GM21515 (cell line): Measurements from ENCODE around the gene RASAL2.
"Not testable (repeated sequence)": the region's sequence is repeated elsewhere in the genome, so short reads cannot be mapped to it uniquely, and the experiment has no call there.

Experiments used
- ATAC-seq: cut with Tn5 transposase; IDR thresholded peaks from one replicate; pipeline ENCODE4 v1.9.1; 2021; ENCODE audit not compliant: unreplicated experiment

The RASAL2 gene

DNA sequence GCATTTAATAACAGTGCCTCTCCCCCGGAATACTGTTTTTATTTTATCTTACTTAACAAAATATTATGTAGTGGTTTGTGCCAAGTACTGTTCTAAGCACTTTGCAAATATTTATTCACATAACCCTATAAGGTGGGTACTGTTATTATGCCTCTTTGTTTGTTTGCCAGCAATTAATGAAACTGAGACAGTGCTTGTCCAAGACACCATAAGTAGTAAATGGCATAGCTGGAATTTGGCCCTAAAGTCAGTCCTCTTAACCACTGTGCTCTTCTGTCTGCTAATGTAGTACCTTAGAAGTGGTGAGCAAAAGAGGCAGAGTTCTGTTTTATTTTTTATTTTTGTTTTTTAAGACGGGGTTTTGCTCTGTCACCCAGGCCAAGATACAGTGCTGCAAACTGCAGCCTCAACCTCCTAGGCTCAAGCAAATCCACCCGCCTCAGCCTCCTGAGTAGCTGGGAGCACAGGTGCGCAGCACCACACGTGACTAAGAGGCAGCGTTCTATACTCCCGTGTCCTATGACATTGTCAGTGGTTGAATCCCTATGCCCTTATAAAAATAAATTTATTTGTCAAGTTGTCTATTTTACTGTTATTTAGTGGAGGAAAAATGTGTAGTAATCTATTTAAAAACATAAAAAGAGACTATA lies 237.1 kb downstream of the RASAL2 start:
- ATAC-seq, result no peak

DNA sequence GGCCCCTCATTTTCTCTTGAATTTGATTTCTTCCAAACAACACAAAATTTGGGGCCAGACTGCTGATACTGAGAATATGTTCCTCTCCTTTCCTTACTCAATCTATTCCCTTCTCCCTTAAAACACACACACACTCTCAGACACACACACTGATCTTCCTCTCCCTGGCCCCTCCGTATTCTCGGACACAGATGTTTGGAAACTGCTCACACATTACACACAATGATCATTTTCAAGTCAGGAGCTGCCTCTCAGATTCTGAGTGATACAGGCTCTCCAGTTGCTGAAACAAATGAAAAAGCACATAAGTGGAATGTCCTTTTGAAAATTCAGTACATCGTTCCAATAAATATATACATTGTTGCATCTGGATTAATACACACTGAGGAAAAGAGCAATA lies 241.5 kb downstream of the RASAL2 start:
- ATAC-seq, result no peak

DNA sequence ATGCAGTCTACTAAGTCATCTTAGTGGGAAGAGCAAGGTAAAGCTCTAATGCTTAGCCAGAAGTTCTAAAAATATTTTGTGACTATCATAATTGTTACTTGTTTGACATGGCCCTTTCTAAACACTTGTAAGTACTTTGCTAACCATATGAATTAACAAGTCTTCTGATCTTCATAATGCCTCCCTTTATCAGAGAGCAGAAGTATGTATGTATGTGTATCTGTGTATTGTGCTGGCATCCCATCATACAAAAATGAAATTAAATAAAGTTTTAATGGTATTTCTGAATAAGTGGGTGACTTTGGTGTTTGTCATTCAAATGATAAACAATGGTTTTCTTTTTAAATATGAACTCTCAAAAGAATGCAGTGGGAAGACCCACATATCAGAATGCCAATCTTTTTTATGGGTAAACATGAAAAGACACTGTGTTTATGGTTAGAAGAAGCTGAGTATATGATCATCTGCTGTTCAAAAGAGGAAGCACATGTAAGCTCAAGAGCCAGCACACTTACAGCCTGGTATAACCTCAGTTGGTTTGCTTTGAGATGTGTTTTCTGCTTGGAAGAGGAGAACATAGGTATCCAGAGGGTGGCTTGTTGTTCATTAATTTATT lies 243.3 kb downstream of the RASAL2 start:
- no peak for ATAC-seq

DNA sequence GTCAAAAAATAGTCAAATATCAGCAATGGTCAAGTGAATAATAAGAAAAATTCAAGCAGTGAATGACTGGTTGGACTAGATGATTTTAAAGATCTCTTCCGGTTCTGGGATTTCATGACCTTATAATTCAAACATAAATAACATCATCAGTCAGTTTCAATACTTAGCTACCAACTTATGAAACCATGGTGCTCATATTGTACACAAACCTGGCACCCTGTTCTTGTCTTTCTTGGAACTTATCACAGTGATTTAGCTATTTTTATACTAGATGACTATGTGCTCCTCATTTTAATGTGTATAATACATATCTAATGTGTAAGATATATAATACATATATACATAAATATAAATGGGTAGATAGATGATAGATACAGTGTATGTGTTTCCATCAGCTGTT lies 245.9 kb downstream of the RASAL2 start:
- ATAC-seq, result no peak

DNA sequence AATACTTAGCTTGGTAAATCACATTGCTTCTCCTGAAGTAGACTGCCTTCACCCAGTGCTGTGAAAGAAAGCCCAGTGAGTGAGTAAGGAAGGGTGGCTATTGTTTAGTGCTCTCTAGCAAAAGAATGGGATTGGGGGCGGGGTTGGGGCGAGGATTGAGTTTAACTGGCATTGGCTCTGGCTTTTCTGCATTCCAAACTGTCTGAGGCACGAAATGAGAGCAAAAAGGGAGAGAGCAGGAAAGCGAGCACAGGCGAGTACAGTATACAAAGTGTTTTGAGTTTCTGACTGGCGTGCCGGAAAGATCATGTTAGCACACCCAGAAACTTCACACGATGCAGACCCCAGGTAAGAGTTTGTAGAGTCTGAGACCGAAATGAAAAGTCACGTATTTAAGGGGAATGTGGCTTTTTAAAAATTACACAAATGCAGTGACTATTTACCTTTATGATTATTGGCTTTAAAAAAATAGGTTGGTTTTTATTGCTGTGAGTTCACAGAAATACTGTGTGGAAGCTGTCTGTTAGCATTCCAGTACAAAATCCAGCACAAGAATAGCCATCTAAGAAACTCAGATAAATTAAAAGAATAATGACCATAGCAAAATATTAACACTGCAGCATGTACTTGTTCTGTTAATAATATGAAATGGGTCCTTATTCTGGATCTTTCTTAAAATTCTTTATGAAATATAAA lies 247.5 kb downstream of the RASAL2 start:
- ATAC-seq, result no peak

DNA sequence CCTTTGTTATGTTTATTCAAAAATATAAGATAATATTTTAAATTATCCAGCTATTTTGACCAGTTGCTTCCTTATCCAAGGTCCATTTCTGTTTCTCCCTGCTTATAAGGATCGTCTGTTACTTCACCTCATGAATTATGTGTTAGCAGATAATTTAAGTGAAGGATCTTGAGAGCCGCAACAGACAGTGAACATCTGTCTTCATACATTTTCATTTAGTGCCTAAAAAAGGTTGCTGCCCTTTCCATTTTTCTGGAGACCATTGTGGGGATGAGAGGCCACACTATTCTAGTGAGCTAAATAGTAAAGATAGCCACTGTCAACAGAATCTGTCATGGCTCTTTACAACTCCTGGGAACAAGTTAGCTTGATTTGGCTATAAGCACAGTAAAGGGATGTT lies 248.8 kb downstream of the RASAL2 start:
- ATAC-seq, result no peak

DNA sequence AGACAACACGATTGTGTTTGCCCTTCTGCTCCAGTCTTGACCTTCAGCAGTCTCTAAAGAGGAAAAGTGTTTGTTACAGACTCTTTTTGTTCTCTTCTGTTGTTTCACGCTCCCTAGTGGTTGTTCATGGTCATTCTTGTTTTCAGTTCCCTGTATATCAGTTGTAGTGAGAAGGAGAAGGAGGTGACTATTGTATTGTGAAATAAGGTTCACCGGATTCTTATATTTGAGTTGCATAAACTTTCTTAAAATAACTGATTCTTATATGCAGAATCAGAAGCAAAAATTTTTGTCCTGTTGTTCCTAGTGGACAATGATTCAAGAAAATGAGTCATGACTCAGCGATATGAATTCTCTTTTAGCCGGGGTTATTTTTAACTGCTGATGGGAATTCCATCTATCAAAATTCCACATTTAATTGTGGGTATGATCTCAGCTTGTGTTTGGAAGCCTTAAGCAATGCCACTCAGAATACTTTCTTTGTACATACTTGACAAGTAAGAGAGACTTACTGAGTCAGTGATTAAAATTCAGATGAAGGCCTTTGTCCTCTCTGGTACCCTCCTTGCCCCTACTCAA lies 250.7 kb downstream of the RASAL2 start:
- no peak for ATAC-seq

DNA sequence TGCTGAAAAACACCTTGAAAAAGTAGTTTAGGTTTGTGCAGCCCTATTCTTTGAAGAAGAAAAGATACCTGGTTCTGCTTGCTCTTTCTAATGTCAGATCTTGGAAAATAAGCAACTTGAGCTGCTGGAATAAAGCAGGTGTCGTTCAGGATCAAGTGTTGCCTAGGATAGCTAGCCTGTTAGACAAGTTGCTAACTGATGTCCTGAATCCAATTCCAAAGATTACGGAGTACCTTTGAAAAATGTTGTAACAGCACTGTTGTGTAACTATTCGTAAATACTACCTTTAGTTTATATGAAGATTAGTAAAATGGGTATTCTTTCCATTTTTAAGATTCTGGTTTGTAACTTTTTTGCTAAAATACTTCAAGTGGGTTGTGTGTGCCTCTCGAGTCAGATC lies 251.3 kb downstream of the RASAL2 start:
- no peak for ATAC-seq

DNA sequence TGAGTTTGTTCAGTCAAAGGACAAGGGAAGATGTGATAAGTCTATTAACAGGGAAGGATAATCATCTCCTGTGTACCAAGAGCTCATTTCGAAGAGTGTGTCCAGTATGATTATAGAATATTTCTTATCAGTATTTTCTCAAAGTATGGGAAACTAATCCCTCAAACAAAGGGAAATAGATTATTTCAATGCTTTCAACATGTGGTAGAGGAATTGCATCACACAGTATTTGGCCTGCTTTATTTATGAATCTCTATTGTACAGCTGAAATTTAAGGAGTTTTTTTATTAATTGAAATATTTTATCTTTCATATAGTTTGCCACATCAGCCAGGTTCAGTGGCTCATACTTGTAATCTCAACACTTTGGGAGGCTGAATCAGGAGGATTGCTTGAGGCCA lies 251.9 kb downstream of the RASAL2 start:
- ATAC-seq, result no peak

DNA sequence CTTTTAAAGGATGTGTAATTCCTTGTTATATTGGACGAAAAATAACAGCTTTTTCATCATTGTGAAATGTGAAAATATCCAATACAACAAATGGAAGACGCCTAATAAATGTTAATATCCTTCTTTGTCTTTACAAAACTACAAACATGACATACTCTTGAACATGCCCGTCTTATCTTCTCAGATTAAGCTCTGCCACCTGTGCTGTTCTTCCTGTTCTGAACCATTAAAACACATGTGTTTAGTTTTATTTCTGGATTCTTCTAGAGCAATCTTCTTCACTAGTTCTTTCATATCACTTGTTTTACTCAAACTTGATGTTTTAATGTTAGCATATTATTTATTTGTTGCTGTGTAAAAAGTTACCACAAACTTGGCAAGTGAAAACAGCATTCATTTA lies 255.9 kb downstream of the RASAL2 start:
- no peak for ATAC-seq

DNA sequence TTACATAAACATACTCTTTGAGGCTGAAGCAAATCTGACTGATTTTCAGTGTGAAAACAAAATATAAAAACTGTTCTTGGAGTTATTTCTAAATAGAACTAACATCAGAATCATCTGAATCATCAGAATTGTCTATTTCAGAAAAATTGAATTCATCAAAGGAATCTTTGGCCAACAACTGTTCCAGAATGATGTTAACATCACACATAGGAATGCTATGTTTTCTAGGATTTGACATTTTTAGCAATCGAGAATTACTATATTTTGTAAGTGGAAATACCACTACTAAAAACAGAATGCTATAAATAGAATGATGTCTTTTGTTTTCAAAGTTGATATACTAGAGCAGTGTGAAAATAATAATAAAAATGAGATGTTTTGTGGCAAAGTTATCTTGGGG lies 258.0 kb downstream of the RASAL2 start:
- ATAC-seq, result not testable (repeated sequence)

DNA sequence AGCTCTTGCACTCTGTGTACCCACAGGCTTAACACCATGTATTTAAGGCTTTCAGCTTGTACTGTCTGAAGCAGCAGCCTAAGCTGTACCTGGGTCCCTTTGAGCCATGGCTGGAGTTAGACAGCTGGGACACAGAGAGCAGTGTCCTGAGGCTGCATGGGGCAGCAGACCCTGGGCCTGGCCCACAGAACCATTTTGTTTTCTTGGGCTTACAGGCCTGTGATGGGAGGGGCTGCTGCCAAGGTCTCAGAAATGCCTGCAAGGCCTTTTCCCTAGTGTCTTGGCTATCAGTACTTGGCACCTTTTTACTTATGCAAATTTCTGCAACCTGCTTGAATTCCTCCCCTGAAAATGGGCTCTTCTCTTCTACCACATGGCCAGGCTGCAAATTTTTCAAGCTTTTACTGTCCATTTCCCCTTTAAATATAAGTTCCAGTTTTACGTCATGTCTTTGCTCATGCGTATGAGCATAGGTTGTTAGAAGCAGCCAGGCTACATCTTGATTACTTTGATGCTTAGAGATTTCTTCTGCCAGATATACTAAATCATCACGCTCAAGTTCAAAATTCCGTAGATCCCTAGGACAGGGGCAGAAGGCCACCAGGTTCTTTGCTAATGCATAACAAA lies 259.0 kb downstream of the RASAL2 start:
- ATAC-seq, result no peak

DNA sequence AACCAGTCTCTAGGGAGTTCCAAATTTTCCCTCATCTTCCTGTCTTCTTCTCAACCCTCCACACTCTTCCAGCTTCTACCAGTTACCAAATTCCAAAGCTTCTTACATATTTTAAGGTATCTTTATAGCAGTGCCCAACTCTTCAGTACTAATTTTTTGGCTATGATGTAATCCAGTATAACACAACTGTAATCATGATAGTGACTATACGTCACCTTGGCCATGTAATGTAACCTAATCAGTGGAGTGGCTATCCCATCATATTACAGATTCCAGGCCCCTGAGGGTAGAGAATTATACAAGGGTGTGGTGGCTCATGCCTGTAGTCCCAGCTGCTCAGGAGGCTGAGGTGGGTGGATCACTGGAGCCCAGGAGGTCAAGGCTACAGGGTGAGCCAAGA lies 259.6 kb downstream of the RASAL2 start:
- ATAC-seq, result no peak

DNA sequence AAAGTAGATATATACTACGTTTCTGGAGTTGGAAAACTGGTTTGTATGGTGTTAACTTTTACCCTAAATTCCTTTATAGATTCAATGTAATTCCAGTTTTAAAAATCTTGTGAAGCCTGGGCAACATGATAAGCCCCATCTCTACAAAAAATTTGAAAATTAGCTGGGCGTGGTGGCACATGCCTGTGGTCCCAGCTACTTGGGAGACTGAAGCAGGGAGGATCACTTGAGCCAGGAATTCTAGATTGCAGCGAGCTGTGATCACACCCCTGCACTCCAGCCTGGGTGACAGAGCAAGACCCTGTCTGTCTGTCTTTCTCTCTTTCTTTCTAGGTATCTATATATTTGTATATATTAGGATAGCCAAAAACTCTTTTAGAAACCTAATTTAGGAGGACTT lies 260.9 kb downstream of the RASAL2 start:
- no peak for ATAC-seq

DNA sequence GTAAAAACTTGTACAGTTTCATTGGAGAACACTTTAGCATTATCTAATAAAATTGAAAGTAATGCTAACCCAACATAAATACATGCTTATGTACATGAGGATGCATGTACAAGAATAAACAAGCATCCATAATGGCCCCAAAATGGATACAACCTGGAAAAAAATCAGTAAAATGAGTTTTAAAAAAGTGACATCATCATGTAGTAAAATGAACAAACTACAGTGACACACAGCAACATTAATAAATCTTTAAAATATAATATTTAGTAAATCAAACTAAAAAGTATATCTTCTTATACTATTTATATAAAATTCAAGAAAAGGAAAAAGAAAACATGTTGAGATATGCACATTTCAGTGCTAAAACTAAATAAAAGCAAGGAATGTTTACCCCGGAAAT lies 262.4 kb downstream of the RASAL2 start:
- no peak for ATAC-seq

DNA sequence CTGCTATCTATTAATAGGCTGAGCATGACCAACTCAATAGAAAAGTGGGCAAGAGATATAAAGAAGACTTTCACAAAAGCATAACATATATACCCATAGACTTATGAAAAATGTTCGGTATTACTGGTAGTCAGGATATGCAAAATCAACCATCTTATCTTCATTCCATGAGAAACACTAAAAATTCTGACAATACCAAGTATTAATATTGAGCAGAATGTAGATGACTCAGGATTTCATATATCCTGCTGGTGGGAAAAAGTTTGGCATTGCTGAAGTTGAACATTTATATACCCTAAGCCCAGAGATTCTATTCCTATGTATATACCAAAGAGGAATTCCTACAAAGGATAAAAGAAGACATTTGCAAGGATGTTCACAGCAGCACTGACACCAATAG lies 264.6 kb downstream of the RASAL2 start:
- no peak for ATAC-seq

DNA sequence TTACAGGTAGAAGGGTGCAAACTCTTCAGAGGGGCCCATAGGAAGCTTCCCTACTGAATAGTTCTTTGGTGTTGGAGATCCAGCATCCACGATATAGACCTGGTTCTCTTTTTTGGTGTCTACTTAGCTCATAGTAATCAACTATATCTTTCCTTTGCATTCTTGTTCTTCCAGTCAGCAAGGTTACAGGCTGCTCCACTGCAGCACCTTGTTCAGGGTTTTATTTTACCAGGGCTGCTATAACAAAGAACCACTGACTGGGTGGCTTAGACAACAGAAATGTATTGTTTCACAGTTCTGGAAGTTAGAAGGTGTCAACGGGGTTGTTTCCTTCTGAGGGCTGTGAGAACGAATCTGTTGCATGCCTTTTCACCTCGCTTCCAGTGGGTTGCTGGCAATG lies 266.5 kb downstream of the RASAL2 start:
- ATAC-seq, result no peak

DNA sequence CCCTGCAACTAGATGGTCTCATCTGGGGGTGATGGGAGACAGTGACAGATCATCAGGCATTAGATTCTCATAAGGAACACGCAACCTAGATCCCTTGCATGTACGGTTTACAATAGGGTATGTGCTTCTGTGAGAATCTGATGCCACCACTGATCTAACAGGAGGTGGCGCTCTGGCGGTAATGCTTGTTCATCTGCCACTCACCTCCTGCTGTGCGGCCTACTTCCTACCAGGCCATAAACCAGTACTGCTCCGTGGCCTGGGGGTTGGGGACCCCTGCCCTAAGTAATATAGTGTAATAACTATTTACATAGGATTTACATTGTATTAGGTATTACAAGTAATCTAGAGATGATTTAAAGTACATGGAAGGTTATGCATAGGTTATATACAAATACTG lies 267.9 kb downstream of the RASAL2 start:
- no peak for ATAC-seq

DNA sequence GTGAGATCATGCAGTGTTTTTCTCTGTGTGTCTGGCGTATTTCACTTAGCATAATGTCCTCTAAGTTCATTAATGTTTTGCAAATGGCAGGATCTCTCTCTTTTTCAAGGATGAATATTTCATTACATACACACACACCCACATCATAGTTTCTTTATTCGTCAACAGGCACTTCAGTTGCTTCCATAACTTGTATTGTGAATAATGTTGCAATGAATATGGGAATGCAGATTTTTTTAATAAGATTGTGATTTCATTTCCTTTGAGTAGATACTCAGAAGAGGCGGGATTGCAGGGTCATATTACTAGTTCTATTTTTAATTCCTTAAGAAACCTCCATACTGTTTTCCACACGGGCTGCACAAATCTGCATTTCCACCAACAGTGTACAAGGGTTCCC lies 268.8 kb downstream of the RASAL2 start:
- no peak for ATAC-seq

DNA sequence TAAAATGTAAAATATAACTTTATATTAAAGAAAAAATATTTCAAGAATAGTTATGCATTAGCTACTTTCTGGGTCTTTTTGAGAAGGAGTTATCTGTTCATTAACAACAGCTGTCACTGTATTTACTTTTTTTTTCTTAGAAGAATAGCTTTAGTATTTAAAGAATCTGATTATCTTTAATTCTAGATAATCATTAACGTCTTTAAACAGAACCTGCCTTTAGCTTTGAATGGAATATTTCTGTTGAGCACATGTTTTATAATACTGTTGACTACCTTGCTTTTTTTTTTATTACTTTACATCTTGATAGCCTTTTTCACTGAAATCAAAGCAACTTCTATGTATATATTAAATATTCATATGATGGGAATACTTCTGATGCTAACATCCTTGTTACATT lies 270.9 kb downstream of the RASAL2 start:
- no peak for ATAC-seq

DNA sequence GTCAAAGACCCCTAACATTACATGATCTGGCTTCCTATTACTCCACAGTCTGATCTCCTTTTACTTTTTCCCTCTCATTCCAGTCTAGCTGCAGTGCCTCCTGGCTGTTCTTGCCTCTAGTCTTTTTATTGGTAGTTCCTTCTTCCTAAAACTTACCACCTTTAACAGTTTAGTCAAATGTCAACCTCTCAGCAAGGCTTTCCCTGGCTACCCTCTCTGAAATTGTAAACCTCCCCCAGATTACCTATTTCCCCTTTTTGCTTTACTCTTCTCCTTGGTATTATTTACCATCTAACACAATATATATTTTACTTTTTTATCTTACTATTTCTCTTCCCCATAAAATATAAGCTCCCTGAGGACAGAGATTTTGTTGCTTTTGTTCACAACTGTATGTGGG lies 273.2 kb downstream of the RASAL2 start:
- no peak for ATAC-seq

DNA sequence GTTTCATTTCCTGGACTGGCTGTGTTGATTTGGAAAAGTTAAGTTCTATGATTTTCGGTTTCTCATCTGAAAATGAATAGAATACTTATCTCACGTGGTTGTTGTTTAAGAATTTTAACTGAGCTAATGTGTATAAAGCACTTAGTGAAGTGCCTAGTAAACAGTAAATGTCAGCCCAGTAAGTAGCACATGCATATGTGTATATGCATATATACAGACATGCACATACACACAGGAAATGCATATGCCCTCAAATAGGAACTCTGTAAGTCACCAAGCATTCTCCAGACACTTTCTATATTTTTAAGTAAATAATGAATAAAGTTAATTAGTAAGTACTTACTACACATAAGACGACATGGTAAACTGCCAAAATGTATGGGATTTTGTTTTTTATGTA lies 274.3 kb downstream of the RASAL2 start:
- ATAC-seq, result no peak
